Mesenchymal stem cell (in vitro differentiated cells and primary cell): Measurements from ENCODE around the gene ZFR.

Source experiments
- DNase-seq: peaks from one replicate; pipeline ENCODE4 v3.0.0-alpha.2; 2013
- H2AFZ ChIP-seq: one replicate; pipeline ENCODE4 v1.6.1; 2013; ENCODE audit warnings: low read depth, mild to moderate bottlenecking, control low read depth, inconsistent platforms, low read length, moderate library complexity
- H2AK5ac ChIP-seq: 2 replicates; pipeline ENCODE4 v1.6.1; 2013; ENCODE audit warnings: low read length, moderate library complexity, mild to moderate bottlenecking, inconsistent platforms; ENCODE audit not compliant: severe bottlenecking
- H2BK120ac ChIP-seq: one replicate; pipeline ENCODE4 v1.6.1; 2013; ENCODE audit warnings: low read depth, mild to moderate bottlenecking, inconsistent platforms, low read length, moderate library complexity
- H2BK12ac ChIP-seq, 2 experiments: one replicate each; pipeline ENCODE4 v1.6.1; 2013; ENCODE audit warnings: inconsistent platforms in 2 of 2, low read length in 2 of 2, mild to moderate bottlenecking in 2 of 2, moderate library complexity in 2 of 2, control low read depth in 1 of 2
- H2BK15ac ChIP-seq: one replicate; pipeline ENCODE4 v1.6.1; 2013; ENCODE audit warnings: mild to moderate bottlenecking, low read depth, inconsistent platforms; ENCODE audit not compliant: poor library complexity, severe bottlenecking
- H2BK5ac ChIP-seq: 2 replicates; pipeline ENCODE4 v1.6.1; 2013; ENCODE audit warnings: low read depth, mild to moderate bottlenecking, low read length, control low read depth, inconsistent platforms; ENCODE audit not compliant: poor library complexity, severe bottlenecking
- H3K14ac ChIP-seq, 2 experiments: one replicate each; pipeline ENCODE4 v1.6.1; 2013; ENCODE audit warnings: inconsistent platforms in 2 of 2, low read length in 2 of 2, control low read depth in 1 of 2, mild to moderate bottlenecking in 1 of 2, moderate library complexity in 1 of 2
- H3K18ac ChIP-seq, 2 experiments: one replicate each; pipeline ENCODE4 v1.6.1; 2013; ENCODE audit warnings: inconsistent platforms in 2 of 2, low read length in 2 of 2, control low read depth in 1 of 2, low read depth in 1 of 2, mild to moderate bottlenecking in 1 of 2
- H3K23ac ChIP-seq, 2 experiments: one replicate each; pipeline ENCODE4 v1.6.1; 2013; ENCODE audit warnings: inconsistent platforms in 2 of 2, low read length in 2 of 2, mild to moderate bottlenecking in 2 of 2, moderate library complexity in 2 of 2, control low read depth in 1 of 2
- H3K27ac ChIP-seq: 2 replicates; pipeline ENCODE4 v1.5.1; 2013; ENCODE audit warnings: mild to moderate bottlenecking, moderate library complexity, low read length, control low read depth, inconsistent platforms; ENCODE audit not compliant: poor library complexity, severe bottlenecking
- H3K27me3 ChIP-seq, 2 experiments: 2 replicates each; pipeline versions ENCODE4 v1.6.1 to v1.7.0; 2013; ENCODE audit warnings: low read length in 2 of 2, mild to moderate bottlenecking in 2 of 2, moderate library complexity in 2 of 2, control low read depth in 1 of 2, inconsistent platforms in 1 of 2; ENCODE audit not compliant: control insufficient read depth in 1 of 2, insufficient read depth in 1 of 2
- H3K36me3 ChIP-seq, 2 experiments: 2 replicates each; pipeline versions ENCODE4 v1.6.1 to v1.7.0; 2013; ENCODE audit warnings: low read length in 2 of 2, control low read depth in 1 of 2, inconsistent platforms in 1 of 2, low read depth in 1 of 2, mild to moderate bottlenecking in 1 of 2; ENCODE audit not compliant: insufficient read depth in 2 of 2, control insufficient read depth in 1 of 2
- H3K4ac ChIP-seq, 2 experiments: one replicate each; pipeline ENCODE4 v1.6.1; 2013; ENCODE audit warnings: inconsistent platforms in 2 of 2, low read length in 2 of 2, mild to moderate bottlenecking in 2 of 2, moderate library complexity in 2 of 2, control low read depth in 1 of 2, low read depth in 1 of 2
- H3K4me1 ChIP-seq: 2 replicates; pipeline ENCODE4 v1.6.1; 2013; ENCODE audit warnings: low read depth, low read length, control low read depth; ENCODE audit not compliant: control insufficient read depth, insufficient read depth
- H3K4me2 ChIP-seq: 2 replicates; pipeline ENCODE4 v1.6.1; 2013; ENCODE audit warnings: low read length, mild to moderate bottlenecking, inconsistent platforms; ENCODE audit not compliant: poor library complexity, severe bottlenecking
- H3K4me3 ChIP-seq, 2 experiments: 2 replicates each; pipeline versions ENCODE4 v1.5.1 to v1.7.0; 2013; ENCODE audit warnings: low read length in 2 of 2, mild to moderate bottlenecking in 2 of 2, control low read depth in 1 of 2, low read depth in 1 of 2; ENCODE audit not compliant: insufficient read depth in 1 of 2
- H3K79me1 ChIP-seq: replicated peaks from 2 replicates; pipeline ENCODE4 v1.6.1; 2013; ENCODE audit warnings: mild to moderate bottlenecking, control low read depth, low read length, inconsistent platforms; ENCODE audit not compliant: poor library complexity, severe bottlenecking
- H3K9ac ChIP-seq: 2 replicates; pipeline ENCODE4 v1.7.0; 2013; ENCODE audit warnings: mild to moderate bottlenecking, low read length, moderate library complexity
- H3K9me3 ChIP-seq: 2 replicates; pipeline ENCODE4 v1.7.0; 2013; ENCODE audit warnings: mild to moderate bottlenecking, low read length; ENCODE audit not compliant: control insufficient read depth
- H4K8ac ChIP-seq: one replicate; pipeline ENCODE4 v1.6.1; 2013; ENCODE audit warnings: inconsistent platforms, mild to moderate bottlenecking, low read length, moderate library complexity
- H4K91ac ChIP-seq: one replicate; pipeline ENCODE4 v1.6.1; 2013; ENCODE audit warnings: mild to moderate bottlenecking, low read length, inconsistent platforms
- WGBS: methylation state at CpG from one replicate; pipeline ENCODE4 v1.1.7; 2013; ENCODE audit warnings: mixed read lengths; 5-methylcytosine and 5-hydroxymethylcytosine counted together

Gene ZFR

DNA sequence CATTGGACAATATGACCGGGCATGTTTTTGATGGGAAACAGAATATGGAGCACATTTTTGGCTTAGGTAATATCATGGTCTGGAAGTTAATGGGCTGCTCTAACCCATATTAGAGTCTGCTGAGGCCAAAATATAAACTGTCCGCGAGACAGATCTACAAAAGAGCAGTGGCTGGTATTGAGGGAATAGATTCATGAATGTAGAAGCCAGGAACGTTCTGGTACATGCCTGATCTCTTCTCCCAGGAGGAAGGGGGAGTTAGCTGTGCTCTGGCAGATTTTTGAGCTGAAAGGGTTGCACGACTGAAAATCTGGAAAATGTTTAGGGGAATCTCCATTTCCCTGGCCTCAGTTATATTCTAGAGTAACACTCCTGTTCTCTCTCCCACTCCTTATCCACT, 42.9 kb upstream of the ZFR start:
- H2BK5ac ChIP-seq, result no peak overlapping the region
- H2AK5ac ChIP-seq, result no peak overlapping the region
- H3K4me3 ChIP-seq, result no peak overlapping the region
- H2BK120ac ChIP-seq, result no peak overlapping the region
- H3K79me1 ChIP-seq, result no peaks in the 10 kb centered on the region
- H3K4me2 ChIP-seq, result no peak overlapping the region
- H3K14ac ChIP-seq, result no peak overlapping the region
- H4K8ac ChIP-seq, result no peak overlapping the region
- 83% methylated on average over 4 of the region's 5 CpGs for WGBS
- no peaks in the 10 kb centered on the region for H3K9me3 ChIP-seq
- no peak overlapping the region for H2BK12ac ChIP-seq
- no peak overlapping the region for H3K27ac ChIP-seq
- no peak overlapping the region for H4K91ac ChIP-seq
- H3K4me1 ChIP-seq, result no peaks in the 10 kb centered on the region
- H2AFZ ChIP-seq, result no peak overlapping the region
- H3K23ac ChIP-seq, result no peak overlapping the region
- H3K27me3 ChIP-seq, result peaks cover 0 to 6% of the 10 kb centered on the region in 2 experiments
- no peak overlapping the region for H3K4ac ChIP-seq
- H3K9ac ChIP-seq, result no peak overlapping the region
- no peak overlapping the region for H3K18ac ChIP-seq
- H2BK15ac ChIP-seq, result no peak overlapping the region
- H3K36me3 ChIP-seq, result no peaks in the 10 kb centered on the region
- no peak for DNase-seq

DNA sequence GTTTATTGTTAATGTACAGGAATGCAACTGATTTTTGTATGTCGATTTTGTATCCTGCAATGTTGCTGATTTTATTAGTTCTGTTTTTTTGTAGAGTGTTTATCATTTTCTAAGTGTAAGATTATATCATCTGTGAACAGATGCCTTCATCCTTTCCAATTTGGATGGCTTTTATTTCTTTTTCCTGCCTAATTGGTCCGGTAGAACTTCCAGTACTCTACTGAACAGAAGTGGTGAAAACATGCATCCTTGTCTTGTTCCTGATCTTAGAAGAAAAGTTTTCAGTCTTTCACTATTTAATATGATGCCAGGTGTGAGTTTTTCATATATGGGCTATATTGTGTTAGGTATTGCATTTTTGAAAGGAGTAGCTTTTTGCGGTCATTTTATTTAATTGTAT, 42.5 kb upstream of the ZFR start:
- Histone ChIP-seq H2BK12ac (no peak overlapping the region), H2AK5ac (no peak overlapping the region), H3K9me3 (no peaks in the 10 kb centered on the region), H3K79me1 (no peaks in the 10 kb centered on the region), H3K4me1 (no peaks in the 10 kb centered on the region), H3K18ac (no peak overlapping the region), H2BK5ac (no peak overlapping the region), H2AFZ (no peak overlapping the region), H3K4me2 (no peak overlapping the region), H3K14ac (no peak overlapping the region), H2BK120ac (no peak overlapping the region), H4K8ac (no peak overlapping the region), H3K4me3 (no peak overlapping the region), H3K27me3 (peaks cover 0 to 3% of the 10 kb centered on the region in 2 experiments), H3K36me3 (no peaks in the 10 kb centered on the region), H3K4ac (no peak overlapping the region), H3K27ac (no peak overlapping the region), H3K23ac (no peak overlapping the region), H2BK15ac (no peak overlapping the region), H3K9ac (no peak overlapping the region), H4K91ac (no peak overlapping the region)
- DNase-seq, result no peak
- 90% methylated on average over 2 of the region's 3 CpGs for WGBS

DNA sequence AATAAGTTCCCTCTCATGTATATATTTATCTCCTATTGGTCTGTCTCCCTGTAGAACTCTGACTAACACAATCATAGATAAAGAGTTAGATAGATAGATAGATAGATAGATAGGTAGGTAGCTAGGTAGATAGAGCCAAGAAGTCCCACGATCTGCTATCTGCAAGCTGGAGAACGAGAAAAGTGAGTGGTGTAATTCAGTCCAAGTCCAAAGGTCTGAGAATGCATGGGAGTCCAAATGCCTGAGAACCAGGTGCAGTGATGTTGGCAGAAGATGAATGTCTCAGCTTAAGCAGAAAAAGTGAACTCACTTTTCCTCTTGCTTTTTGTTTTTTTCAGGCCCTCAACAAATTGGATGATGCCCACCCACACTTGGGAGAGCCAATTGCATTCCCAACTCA, 37.7 kb upstream of the ZFR start:
- H2BK15ac ChIP-seq, result no peak overlapping the region
- no peak overlapping the region for H3K9ac ChIP-seq
- no peak overlapping the region for H2BK120ac ChIP-seq
- no peak overlapping the region for H3K23ac ChIP-seq
- H4K91ac ChIP-seq, result no peak overlapping the region
- H4K8ac ChIP-seq, result no peak overlapping the region
- WGBS, result 67% methylated on average over 2 of the region's 2 CpGs
- no peak overlapping the region for H2AK5ac ChIP-seq
- H3K79me1 ChIP-seq, result no peaks in the 10 kb centered on the region
- no peaks in the 10 kb centered on the region for H3K9me3 ChIP-seq
- H2BK12ac ChIP-seq, result no peak overlapping the region
- H3K27me3 ChIP-seq, result no peaks in the 10 kb centered on the region
- no peak overlapping the region for H3K4me2 ChIP-seq
- H2BK5ac ChIP-seq, result no peak overlapping the region
- H2AFZ ChIP-seq, result no peak overlapping the region
- no peak overlapping the region for H3K18ac ChIP-seq
- H3K4me1 ChIP-seq, result no peaks in the 10 kb centered on the region
- no peak overlapping the region for H3K27ac ChIP-seq
- DNase-seq, result no peak
- H3K14ac ChIP-seq, result no peak overlapping the region
- no peak overlapping the region for H3K4me3 ChIP-seq
- no peaks in the 10 kb centered on the region for H3K36me3 ChIP-seq
- no peak overlapping the region for H3K4ac ChIP-seq

DNA sequence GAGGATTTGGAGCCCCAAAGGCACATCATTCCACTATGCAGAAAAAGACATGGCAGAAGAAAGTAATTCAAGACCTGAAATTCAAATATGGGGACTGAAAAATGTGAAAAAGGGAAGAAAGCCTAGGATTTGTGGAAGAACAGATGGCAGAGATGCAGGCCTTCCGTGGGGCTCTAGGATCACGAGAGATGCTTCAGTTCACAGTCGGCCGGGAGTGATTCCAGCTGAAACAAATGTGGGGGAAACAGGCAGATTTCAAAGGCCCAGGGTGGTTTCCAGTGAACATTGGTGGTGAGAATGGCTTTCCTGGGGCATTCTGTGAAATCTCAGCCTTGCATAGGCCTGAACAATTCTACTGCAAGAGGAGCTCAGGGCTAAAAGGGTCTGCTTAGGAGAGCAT, 34.6 kb upstream of the ZFR start:
- Histone ChIP-seq H3K79me1 (no peaks in the 10 kb centered on the region), H2BK12ac (no peak overlapping the region), H3K27me3 (no peaks in the 10 kb centered on the region), H3K9ac (no peak overlapping the region), H4K91ac (no peak overlapping the region), H3K36me3 (no peaks in the 10 kb centered on the region), H4K8ac (no peak overlapping the region), H2AK5ac (no peak overlapping the region), H2BK120ac (no peak overlapping the region), H3K9me3 (no peaks in the 10 kb centered on the region), H3K27ac (no peak overlapping the region), H3K4me1 (peaks cover 2% of the 10 kb centered on the region), H2BK5ac (no peak overlapping the region), H3K4me2 (no peak overlapping the region), H3K18ac (no peak overlapping the region), H3K14ac (no peak overlapping the region), H3K4me3 (no peak overlapping the region), H2AFZ (no peak overlapping the region), H3K23ac (no peak overlapping the region), H2BK15ac (no peak overlapping the region), H3K4ac (no peak overlapping the region)
- DNase-seq, result no peak
- WGBS, result 72% methylated on average over 4 of the region's 4 CpGs
